ENCODE data around the gene ARRDC3. TPM values are rescaled to one million over a fixed set of nuclear protein-coding genes. Genes with fewer than 3 reads are reported as not detected.
"Not testable (repeated sequence)": the region's sequence is repeated elsewhere in the genome, so short reads cannot be mapped to it uniquely, and the experiment has no call there.

ARRDC3 gene
- total RNA-seq, 1 donor from 2014 or later: 39.1 TPM

GRCh38 chr5:91390268-91390667, 7.2 kb upstream of the ARRDC3 start:
- no peak for DNase-seq (ENCODE audit: low read depth)
- Histone ChIP-seq H3K4me3 (ENCODE audit: low read depth, low read length) (no peak overlapping the region), H3K36me3 (ENCODE audit: control insufficient read depth, insufficient read depth, low read length) (no peaks in the 10 kb centered on the region), H3K27me3 (ENCODE audit: control insufficient read depth, insufficient read depth, low read length) (no peaks in the 10 kb centered on the region)
- TF ChIP-seq, protein P1, sequence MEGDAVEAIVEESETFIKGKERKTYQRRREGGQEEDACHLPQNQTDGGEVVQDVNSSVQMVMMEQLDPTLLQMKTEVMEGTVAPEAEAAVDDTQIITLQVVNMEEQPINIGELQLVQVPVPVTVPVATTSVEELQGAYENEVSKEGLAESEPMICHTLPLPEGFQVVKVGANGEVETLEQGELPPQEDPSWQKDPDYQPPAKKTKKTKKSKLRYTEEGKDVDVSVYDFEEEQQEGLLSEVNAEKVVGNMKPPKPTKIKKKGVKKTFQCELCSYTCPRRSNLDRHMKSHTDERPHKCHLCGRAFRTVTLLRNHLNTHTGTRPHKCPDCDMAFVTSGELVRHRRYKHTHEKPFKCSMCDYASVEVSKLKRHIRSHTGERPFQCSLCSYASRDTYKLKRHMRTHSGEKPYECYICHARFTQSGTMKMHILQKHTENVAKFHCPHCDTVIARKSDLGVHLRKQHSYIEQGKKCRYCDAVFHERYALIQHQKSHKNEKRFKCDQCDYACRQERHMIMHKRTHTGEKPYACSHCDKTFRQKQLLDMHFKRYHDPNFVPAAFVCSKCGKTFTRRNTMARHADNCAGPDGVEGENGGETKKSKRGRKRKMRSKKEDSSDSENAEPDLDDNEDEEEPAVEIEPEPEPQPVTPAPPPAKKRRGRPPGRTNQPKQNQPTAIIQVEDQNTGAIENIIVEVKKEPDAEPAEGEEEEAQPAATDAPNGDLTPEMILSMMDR (IDR thresholded peaks at IDR 0.05; ENCODE audit: insufficient read depth, low read length, poor library complexity, severe bottlenecking): no peak

DNA sequence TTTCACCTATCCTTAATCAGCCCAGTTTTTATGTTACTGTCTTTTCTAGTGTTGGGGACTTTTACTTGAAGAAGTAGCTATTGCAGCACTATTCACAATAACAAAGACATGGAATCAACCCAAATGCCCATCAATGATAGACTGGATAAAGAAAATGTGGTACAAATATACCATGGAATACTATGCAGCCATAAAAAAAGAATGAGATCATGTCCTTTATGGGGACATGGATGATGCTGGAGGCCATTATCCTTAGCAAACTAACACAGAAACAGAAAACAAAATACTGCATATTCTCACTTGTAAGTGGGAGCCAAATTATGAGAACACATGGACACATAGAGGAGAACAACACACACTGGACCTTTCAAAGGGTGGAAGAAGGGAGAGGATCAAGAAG, 6.4 kb upstream of the ARRDC3 start:
- H3K36me3 ChIP-seq (ENCODE audit: control insufficient read depth, insufficient read depth, low read length); DNase-seq (ENCODE audit: low read depth); H3K4me3 ChIP-seq (ENCODE audit: low read depth, low read length); H3K27me3 ChIP-seq (ENCODE audit: control insufficient read depth, insufficient read depth, low read length): not testable (repeated sequence)

DNA sequence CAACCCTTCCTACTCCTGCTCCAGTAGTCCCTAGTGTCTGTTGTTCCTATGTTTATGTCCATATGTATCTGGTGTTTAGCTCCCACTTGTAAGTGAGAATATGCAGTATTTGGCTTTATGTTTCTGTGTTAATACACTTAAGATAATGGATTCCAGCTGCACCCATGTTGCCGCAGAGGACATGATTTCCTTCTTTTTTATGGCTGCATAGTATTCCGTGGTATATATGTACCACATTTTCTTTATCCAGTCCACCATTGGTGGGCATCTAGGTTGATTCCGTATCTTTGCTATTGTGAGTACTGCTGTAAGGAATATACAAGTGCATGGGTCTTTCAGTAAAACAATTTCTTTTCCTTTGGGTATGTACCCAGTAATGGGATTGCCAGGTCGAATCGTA, 5.2 kb upstream of the ARRDC3 start:
- TF ChIP-seq, protein P1 (IDR thresholded peaks at IDR 0.05; ENCODE audit: insufficient read depth, low read length, poor library complexity, severe bottlenecking): no peak
- Histone ChIP-seq H3K36me3 (ENCODE audit: control insufficient read depth, insufficient read depth, low read length) (no peaks in the 10 kb centered on the region), H3K4me3 (ENCODE audit: low read depth, low read length) (no peak overlapping the region), H3K27me3 (ENCODE audit: control insufficient read depth, insufficient read depth, low read length) (no peaks in the 10 kb centered on the region)
- no peak for DNase-seq (ENCODE audit: low read depth)

GRCh38 chr5:91386120-91386519, 3.0 kb upstream of the ARRDC3 start:
- Histone ChIP-seq H3K27me3 (ENCODE audit: control insufficient read depth, insufficient read depth, low read length) (no peaks in the 10 kb centered on the region), H3K36me3 (ENCODE audit: control insufficient read depth, insufficient read depth, low read length) (no peaks in the 10 kb centered on the region), H3K4me3 (ENCODE audit: low read depth, low read length) (no peak overlapping the region)
- TF ChIP-seq, protein P1 (IDR thresholded peaks at IDR 0.05; ENCODE audit: insufficient read depth, low read length, poor library complexity, severe bottlenecking): no peak
- no peak for DNase-seq (ENCODE audit: low read depth)

- not testable (repeated sequence) for H3K4me3 ChIP-seq (ENCODE audit: low read depth, low read length); H3K27me3 ChIP-seq (ENCODE audit: control insufficient read depth, insufficient read depth, low read length); H3K36me3 ChIP-seq (ENCODE audit: control insufficient read depth, insufficient read depth, low read length); DNase-seq (ENCODE audit: low read depth)
These were observed 2.5 kb upstream of the ARRDC3 start for GRCh38 chr5:91385596-91385995.

DNA sequence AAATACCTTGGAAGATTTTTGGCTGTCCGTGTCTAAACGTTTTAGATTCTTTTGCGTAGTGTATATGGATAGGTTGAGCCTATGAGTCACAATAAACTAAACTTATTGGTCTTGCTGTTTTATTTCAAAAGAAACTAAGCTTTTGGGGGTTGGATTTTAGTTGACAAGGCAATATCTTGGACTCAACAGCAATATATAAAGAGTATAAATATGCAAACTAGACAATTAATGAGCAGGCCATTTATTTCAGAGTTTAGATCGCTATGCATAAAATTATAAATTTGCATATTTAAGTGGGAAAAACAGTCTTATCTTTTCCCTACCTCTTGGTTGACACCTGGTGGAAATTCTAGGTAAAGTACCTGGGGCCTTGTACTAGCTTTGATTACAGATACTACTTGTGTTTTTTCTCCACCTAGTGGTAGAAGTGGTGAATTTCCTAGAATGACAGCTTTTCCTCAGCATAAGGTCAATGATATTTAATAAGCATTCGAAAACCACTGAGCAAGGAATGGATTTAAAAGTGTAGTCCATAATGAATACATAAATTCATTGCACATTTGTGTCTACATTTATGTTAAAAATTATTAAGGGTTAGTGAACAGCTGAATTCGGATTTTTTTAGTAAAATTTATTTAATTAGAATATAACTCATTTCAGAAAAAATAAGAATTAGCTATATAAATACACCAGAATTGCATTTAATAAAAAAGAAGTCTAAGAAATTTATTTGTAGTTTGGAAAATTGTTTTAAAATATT, 1.7 kb upstream of the ARRDC3 start:
- no peaks in the 10 kb centered on the region for H3K27me3 ChIP-seq (ENCODE audit: control insufficient read depth, insufficient read depth, low read length)
- peak; percentile 65 for DNase-seq (ENCODE audit: low read depth)
- peak overlapping the region; percentile 66 for H3K4me3 ChIP-seq (ENCODE audit: low read depth, low read length)
- TF ChIP-seq, protein P1 (IDR thresholded peaks at IDR 0.05; ENCODE audit: insufficient read depth, low read length, poor library complexity, severe bottlenecking): peak; percentile 86
- H3K36me3 ChIP-seq (ENCODE audit: control insufficient read depth, insufficient read depth, low read length): no peaks in the 10 kb centered on the region

DNA sequence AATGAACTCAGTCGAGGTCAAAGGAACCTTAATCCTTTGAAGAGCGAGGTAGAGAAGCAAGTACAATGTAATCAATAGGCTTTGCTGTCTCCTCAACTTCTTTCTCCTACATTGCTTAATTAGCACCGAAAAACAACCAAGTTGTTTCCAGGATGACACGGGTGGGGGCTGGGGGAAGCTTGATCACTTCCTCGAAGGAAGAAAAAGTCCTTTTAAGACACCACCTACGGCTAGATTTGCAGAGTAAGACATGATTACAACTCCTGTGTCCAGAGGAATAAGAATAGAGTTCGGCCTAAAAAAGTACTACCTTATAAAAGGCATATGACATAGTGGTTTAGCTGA, 811 bp upstream of the ARRDC3 start:
- TF ChIP-seq, protein P1 (IDR thresholded peaks at IDR 0.05; ENCODE audit: insufficient read depth, low read length, poor library complexity, severe bottlenecking): no peak
- no peaks in the 10 kb centered on the region for H3K27me3 ChIP-seq (ENCODE audit: control insufficient read depth, insufficient read depth, low read length)
- no peak for DNase-seq (ENCODE audit: low read depth)
- peak overlapping the region; percentile 66 for H3K4me3 ChIP-seq (ENCODE audit: low read depth, low read length)
- no peaks in the 10 kb centered on the region for H3K36me3 ChIP-seq (ENCODE audit: control insufficient read depth, insufficient read depth, low read length)

Data from kidney epithelial cell (primary cell).